Right lung (tissue), 5 donors: Measurements from ENCODE around the gene WBP2NL. TPM values are rescaled to one million over a fixed set of nuclear protein-coding genes. Genes with fewer than 3 reads are reported as not detected.
A peak's percentile ranks its signal among the peaks of the same experiment; 100 is the strongest.
"Not testable (repeated sequence)": the region's sequence is repeated elsewhere in the genome, so short reads cannot be mapped to it uniquely, and the experiment has no call there.

Experiments
- DNase-seq, 2 donors: peaks; one replicate each; pipeline ENCODE4 v3.0.0-alpha.2; 2013
- polyA plus RNA-seq, 5 donors: library from polyadenylated mRNA; unstranded; fragments of 120-200 nt; gene quantifications; one replicate each; pipeline versions ENCODE4 v1.2.1 to v1.2.3, GENCODE V29; 2013; ENCODE audit warnings: inconsistent platforms in 1 of 5, low replicate concordance in 1 of 5; ENCODE audit not compliant: insufficient read length in 5 of 5, insufficient read depth in 1 of 5

The WBP2NL gene
- polyA plus RNA-seq, 5 donors: 2.3 to 4.4 (median 3.6) TPM

- no peak for DNase-seq
Observed at GRCh38 chr22:42069801-42070516, 71.4 kb downstream of the WBP2NL start.

- DNase-seq: peak; percentile 92 to 93
Observed at GRCh38 chr22:42070517-42071422, 72.2 kb downstream of the WBP2NL start, which contains the start of gene NAGA. Gene NAGA, minus strand, starts transcription at chr22:42070812. Its CDS starts 515 bp downstream, at chr22:42070297.

- not testable (repeated sequence) for DNase-seq
Observed at GRCh38 chr22:42071508-42071907, 72.9 kb downstream of the WBP2NL start.

- no peak for DNase-seq
Observed at GRCh38 chr22:42072606-42073330, 74.2 kb downstream of the WBP2NL start.

GRCh38 chr22:42073621-42074041 lies 75.0 kb downstream of the WBP2NL start:
- no peak for DNase-seq

- peak; percentile 48 to 56 for DNase-seq
Observed at GRCh38 chr22:42074132-42074811, 75.7 kb downstream of the WBP2NL start, which contains the start of gene PHETA2. Gene PHETA2, plus strand, starts transcription at chr22:42074248. Its CDS starts 3,046 bp downstream, at chr22:42077294.

- DNase-seq: no peak
Observed at GRCh38 chr22:42074846-42075676, 76.5 kb downstream of the WBP2NL start.

GRCh38 chr22:42076764-42077485 lies 78.3 kb downstream of the WBP2NL start:
- DNase-seq: no peak

GRCh38 chr22:42077486-42078125 lies 79.0 kb downstream of the WBP2NL start:
- no peak for DNase-seq

Other genes starting within 250 kb of the WBP2NL start
- 10 to 100 TPM in 1 of 5 donors, 1 to 10 TPM in 4; 8.1 to 10.0 (median 9.3) TPM for gene CCDC134, start 198.1 kb upstream of the WBP2NL start, polyA plus RNA-seq
- gene SREBF2, start 165.7 kb upstream of the WBP2NL start, polyA plus RNA-seq: 10 to 100 TPM; 52.1 to 92.9 (median 68.6) TPM
- under 1 TPM in 3 of 5 donors, not detected in 2; 0.08 to 0.27 (median 0.21) TPM for gene SHISA8, start 83.7 kb upstream of the WBP2NL start, polyA plus RNA-seq
- gene TNFRSF13C, start 72.0 kb upstream of the WBP2NL start, polyA plus RNA-seq: 1 to 10 TPM; 1.5 to 3.0 (median 1.8) TPM
- 10 to 100 TPM; 11.6 to 17.4 (median 15.6) TPM for gene CENPM, start 51.6 kb upstream of the WBP2NL start, polyA plus RNA-seq
- gene SEPTIN3, start 29.3 kb upstream of the WBP2NL start, polyA plus RNA-seq: 1 to 10 TPM; 1.3 to 1.7 (median 1.4) TPM
- gene NAGA, start 72.0 kb downstream of the WBP2NL start, polyA plus RNA-seq: 10 to 100 TPM; 25.4 to 28.9 (median 28.2) TPM
- gene PHETA2, start 75.5 kb downstream of the WBP2NL start, polyA plus RNA-seq: 10 to 100 TPM; 12.7 to 22.1 (median 14.5) TPM
- 100 to 1,000 TPM in 3 of 5 donors, 10 to 100 TPM in 2; 73.4 to 118 (median 103) TPM for gene SMDT1, start 80.9 kb downstream of the WBP2NL start, polyA plus RNA-seq
- gene NDUFA6, start 92.0 kb downstream of the WBP2NL start, polyA plus RNA-seq: 100 to 1,000 TPM in 2 of 5 donors, 10 to 100 TPM in 3; 69.4 to 117 (median 95.0) TPM
- 1 to 10 TPM; 3.1 to 5.4 (median 4.0) TPM for gene CYP2D6, start 132.0 kb downstream of the WBP2NL start, polyA plus RNA-seq